D341Med (cell line): ENCODE data around the gene TRIO.

ENCODE experiments used
- DNase-seq: peaks from one replicate; pipeline ENCODE4 v3.0.0; 2012; ENCODE audit warnings: low spot score

Gene TRIO

GRCh38 chr5:14267166-14267838, 124.2 kb downstream of the TRIO start:
- DNase-seq = no peak

GRCh38 chr5:14267991-14268708, 125.0 kb downstream of the TRIO start:
- DNase-seq = no peak

DNA sequence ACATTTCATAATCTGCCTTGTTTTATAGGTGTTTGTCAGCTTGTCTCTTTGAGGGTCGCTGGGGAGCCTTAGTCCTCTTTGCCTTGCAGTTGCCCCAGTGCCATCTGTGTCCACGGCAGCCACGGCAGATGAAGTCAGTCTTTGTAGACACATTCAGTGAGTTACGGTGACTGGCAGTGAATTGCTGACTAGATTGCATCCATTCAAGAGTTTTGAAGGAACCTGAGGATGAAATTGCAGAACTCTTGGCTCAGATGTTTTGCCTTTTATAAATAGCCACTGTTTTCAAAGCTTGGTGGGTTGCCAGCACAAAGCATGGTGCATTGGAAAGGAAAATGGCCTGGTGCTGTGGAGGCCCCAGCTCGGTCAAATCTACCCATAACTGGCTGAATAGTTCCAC, 125.6 kb downstream of the TRIO start:
- DNase-seq = no peak

- no peak for DNase-seq
These were observed 126.3 kb downstream of the TRIO start for GRCh38 chr5:14269395-14269794.

GRCh38 chr5:14270209-14270702, 127.1 kb downstream of the TRIO start:
- DNase-seq = peak; percentile 71

- DNase-seq = no peak
These were observed 129.5 kb downstream of the TRIO start for GRCh38 chr5:14272548-14273205.

- DNase-seq = no peak
These were observed 130.1 kb downstream of the TRIO start for GRCh38 chr5:14273207-14273767.

- no peak for DNase-seq
These were observed 133.2 kb downstream of the TRIO start for GRCh38 chr5:14276380-14276779.

DNA sequence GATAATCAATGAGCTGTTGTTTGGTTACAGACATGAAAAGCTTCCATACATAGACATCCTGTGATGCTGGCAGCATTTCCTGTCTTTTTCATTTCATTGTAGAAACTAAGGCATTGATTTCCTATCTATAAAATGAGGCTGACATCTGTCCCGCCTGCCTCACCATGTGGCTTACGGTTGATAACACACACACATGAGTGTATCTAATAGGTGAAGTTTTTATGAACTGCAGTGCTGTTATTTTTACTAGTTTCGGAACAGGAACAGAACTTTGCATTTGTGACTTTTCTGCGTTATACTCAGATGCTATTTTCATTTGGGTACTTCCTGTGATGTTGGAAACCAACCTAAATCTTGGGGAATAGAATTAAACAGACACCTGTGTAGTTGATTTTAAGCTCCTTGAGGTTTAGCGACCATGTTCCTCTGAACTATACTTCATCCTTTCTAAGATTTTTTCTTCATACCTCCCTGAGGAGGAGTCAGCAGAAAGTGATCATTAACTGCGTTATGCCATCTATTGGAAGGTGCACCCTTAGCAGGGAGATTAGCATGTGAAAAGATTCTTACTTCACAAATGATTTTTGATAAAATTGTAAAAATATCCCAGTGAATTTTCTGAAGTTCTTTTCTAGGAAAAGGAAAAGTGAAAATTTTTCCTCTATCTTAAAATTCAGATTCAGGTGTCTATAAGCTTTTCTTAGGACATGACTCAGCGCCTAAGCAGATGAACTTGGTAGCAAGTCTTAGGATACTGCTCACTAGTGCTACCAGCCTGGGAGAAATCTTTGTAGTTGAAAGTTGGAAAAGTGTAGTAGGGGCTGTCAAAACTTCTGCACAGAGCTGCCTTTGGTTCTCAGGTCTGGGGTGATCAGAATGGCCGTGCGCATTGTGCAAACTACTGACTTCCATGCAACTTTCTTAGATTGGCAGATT, 134.5 kb downstream of the TRIO start:
- no peak for DNase-seq

DNA sequence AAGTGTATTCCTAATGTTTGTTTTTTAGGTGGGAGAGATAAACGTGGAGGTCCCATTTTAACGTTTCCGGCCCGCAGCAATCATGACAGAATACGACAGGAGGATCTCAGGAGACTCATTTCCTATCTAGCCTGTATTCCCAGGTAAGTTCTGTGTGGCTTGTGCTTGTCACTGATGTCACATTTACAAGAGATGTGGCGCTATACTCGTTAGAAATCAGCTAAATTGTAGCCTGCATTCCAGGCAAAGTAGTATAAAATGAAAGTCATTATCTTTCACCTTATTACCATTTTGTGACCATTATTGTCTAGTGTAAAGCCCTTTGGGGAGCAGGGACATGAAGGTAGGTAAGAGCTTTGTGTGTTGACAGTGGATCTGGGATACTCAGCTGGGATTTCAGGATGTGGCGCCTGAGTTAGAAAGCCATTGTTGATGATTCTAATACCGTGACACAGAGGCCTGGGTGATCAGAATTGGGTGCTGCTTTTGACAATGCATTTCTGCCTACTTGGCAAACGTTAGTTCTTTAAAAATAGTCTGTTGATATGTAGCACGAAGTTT, 137.2 kb downstream of the TRIO start:
- no peak for DNase-seq

DNA sequence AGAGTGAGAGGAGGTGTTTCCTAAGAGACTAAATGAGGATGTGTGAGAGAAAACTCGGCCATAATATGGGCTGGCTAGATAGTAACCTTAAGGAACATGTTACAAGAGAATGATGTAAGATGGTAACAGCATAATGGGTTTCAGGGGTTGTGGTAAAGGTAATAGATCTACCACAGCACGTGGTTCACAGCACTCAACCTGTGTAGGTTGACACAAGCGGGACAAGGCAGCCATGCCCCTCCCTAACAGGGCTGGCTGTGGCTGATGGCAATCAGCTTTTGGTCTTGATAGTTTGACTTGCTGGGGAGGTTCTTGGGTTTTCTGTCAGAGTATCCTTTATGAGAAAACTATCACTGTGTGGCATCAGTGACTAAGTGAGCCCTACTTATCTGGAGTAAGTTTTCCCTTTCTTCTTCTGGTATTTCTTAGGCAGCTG, 138.6 kb downstream of the TRIO start:
- no peak for DNase-seq

- DNase-seq = no peak
These were observed 140.0 kb downstream of the TRIO start for GRCh38 chr5:14283139-14283538.

- DNase-seq = peak; percentile 48
These were observed 141.4 kb downstream of the TRIO start for GRCh38 chr5:14284392-14285148.

GRCh38 chr5:14286007-14286406, 142.9 kb downstream of the TRIO start:
- DNase-seq = no peak

GRCh38 chr5:14286574-14287421, 143.7 kb downstream of the TRIO start:
- no peak for DNase-seq

DNA sequence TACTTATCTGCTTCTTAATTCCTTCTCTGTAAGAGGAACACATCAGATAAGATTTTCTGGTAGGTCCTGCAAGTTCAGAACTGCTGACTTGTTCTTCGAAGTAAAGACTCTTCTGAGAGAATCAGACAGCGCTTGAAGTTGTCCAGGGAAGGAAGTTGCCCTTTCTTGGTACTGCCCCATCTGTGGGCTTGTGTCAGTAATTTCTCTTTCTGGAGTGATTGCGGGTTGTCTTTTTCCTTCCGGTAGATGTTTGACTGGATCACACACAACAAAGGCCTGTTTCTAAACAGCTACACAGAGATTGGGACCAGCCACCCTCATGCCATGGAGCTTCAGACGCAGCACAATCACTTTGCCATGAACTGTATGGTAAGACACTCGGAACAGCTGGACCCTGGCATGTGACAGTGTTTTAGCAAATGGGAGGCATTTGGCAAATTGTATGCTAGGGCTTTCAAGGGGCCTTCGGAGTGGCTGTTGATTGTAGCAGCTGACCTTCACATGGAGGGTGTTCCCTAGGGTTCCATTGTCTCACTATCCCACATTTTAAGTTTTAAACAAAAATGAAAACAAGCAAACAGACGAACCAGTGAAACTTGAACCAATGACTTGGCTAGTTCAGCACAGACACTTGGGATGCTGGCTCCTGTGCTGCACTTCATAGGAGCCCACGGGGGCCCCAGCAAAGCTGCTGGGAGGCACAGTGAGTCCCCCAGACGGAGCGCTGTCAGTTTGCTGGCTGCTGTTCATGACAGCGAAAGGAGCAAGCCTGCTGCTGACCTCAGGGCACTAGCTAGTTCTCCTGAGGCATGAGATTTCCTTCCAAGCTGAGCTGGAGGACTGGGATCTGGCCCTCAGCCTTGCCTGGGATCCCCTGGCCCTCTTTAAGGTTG, 149.9 kb downstream of the TRIO start:
- DNase-seq = no peak

- no peak for DNase-seq
These were observed 152.5 kb downstream of the TRIO start for GRCh38 chr5:14295610-14296009.

GRCh38 chr5:14296533-14297331, 153.6 kb downstream of the TRIO start:
- DNase-seq = no peak
